Measurements from ENCODE around the gene FGD2. TPM values are rescaled to one million over a fixed set of nuclear protein-coding genes. Genes with fewer than 3 reads are reported as not detected.

The FGD2 gene
- total RNA-seq, 4 donors from 2014 or later = 2.4 to 13.6 (median 4.6) TPM

GRCh38 chr6:37013516-37014491, 8.3 kb downstream of the FGD2 start:
- Histone ChIP-seq H3K4me3 (no peak overlapping the region), H3K4me1 (peaks cover 14% of the 10 kb centered on the region), H3K9me3 (no peaks in the 10 kb centered on the region), H3K36me3 (no peaks in the 10 kb centered on the region), H3K27ac (no peak overlapping the region), H3K27me3 (no peaks in the 10 kb centered on the region)
- WGBS = 89% methylated on average over 18 of the region's 21 CpGs
- TF ChIP-seq CTCF (IDR thresholded peaks at IDR 0.05) (no peak), POLR2A (IDR thresholded peaks at IDR 0.05) (no peak), EP300 (IDR thresholded peaks at IDR 0.05) (no peak), POLR2AphosphoS5 (IDR thresholded peaks at IDR 0.05) (no peak)
- DNase-seq (ENCODE audit: low spot score in 2 of 2) = no peak

- no peaks in the 10 kb centered on the region for H3K36me3 ChIP-seq
- no peak overlapping the region for H3K4me3 ChIP-seq
- DNase-seq (ENCODE audit: low spot score in 2 of 2) = no peak
- TF ChIP-seq EP300 (IDR thresholded peaks at IDR 0.05) (no peak), POLR2AphosphoS5 (IDR thresholded peaks at IDR 0.05) (no peak), POLR2A (IDR thresholded peaks at IDR 0.05) (no peak), CTCF (IDR thresholded peaks at IDR 0.05) (no peak)
- no peaks in the 10 kb centered on the region for H3K9me3 ChIP-seq
- no peaks in the 10 kb centered on the region for H3K27me3 ChIP-seq
- WGBS = 92% methylated on average over 11 of the region's 12 CpGs
- peaks cover 17% of the 10 kb centered on the region for H3K4me1 ChIP-seq
- no peak overlapping the region for H3K27ac ChIP-seq
Observed at GRCh38 chr6:37014667-37015066, 9.2 kb downstream of the FGD2 start.

- Histone ChIP-seq H3K27me3 (no peaks in the 10 kb centered on the region), H3K27ac (no peak overlapping the region), H3K4me3 (no peak overlapping the region), H3K4me1 (peaks cover 17% of the 10 kb centered on the region), H3K9me3 (no peaks in the 10 kb centered on the region), H3K36me3 (no peaks in the 10 kb centered on the region)
- TF ChIP-seq EP300 (IDR thresholded peaks at IDR 0.05) = no peak
- TF ChIP-seq POLR2AphosphoS5 (IDR thresholded peaks at IDR 0.05) = no peak
- no peak for TF ChIP-seq POLR2A (IDR thresholded peaks at IDR 0.05)
- TF ChIP-seq CTCF (IDR thresholded peaks at IDR 0.05) = no peak
- no peak for DNase-seq (ENCODE audit: low spot score in 2 of 2)
- 100% methylated on average over 1 of the region's 9 CpGs for WGBS
Observed at GRCh38 chr6:37015532-37015931, 10.1 kb downstream of the FGD2 start.

GRCh38 chr6:37016995-37017394, 11.5 kb downstream of the FGD2 start:
- DNase-seq (ENCODE audit: low spot score in 2 of 2) = no peak
- no peak for TF ChIP-seq POLR2AphosphoS5 (IDR thresholded peaks at IDR 0.05)
- no peak for TF ChIP-seq POLR2A (IDR thresholded peaks at IDR 0.05)
- TF ChIP-seq EP300 (IDR thresholded peaks at IDR 0.05) = no peak
- TF ChIP-seq CTCF (IDR thresholded peaks at IDR 0.05) = no peak
- 84% methylated on average over 3 of the region's 3 CpGs for WGBS
- Histone ChIP-seq H3K36me3 (no peaks in the 10 kb centered on the region), H3K9me3 (no peaks in the 10 kb centered on the region), H3K27ac (no peak overlapping the region), H3K27me3 (no peaks in the 10 kb centered on the region), H3K4me1 (peaks cover 18% of the 10 kb centered on the region), H3K4me3 (no peak overlapping the region)

- H3K27ac ChIP-seq = no peak overlapping the region
- H3K36me3 ChIP-seq = no peaks in the 10 kb centered on the region
- H3K4me1 ChIP-seq = peaks cover 22% of the 10 kb centered on the region
- H3K4me3 ChIP-seq = no peak overlapping the region
- no peaks in the 10 kb centered on the region for H3K9me3 ChIP-seq
- TF ChIP-seq CTCF (IDR thresholded peaks at IDR 0.05) (no peak), EP300 (IDR thresholded peaks at IDR 0.05) (no peak), POLR2A (IDR thresholded peaks at IDR 0.05) (no peak), POLR2AphosphoS5 (IDR thresholded peaks at IDR 0.05) (no peak)
- no peaks in the 10 kb centered on the region for H3K27me3 ChIP-seq
- DNase-seq (ENCODE audit: low spot score in 2 of 2) = no peak
- WGBS = 30% methylated on average over 5 of the region's 5 CpGs
Observed at GRCh38 chr6:37017606-37018197, 12.2 kb downstream of the FGD2 start.
